HG03469 (cell line): Measurements from ENCODE around the gene DHDH.
A peak's percentile ranks its signal among the peaks of the same experiment; 100 is the strongest.

ENCODE experiments used
- ATAC-seq: cut with Tn5 transposase; IDR thresholded peaks from one replicate; pipeline ENCODE4 v1.9.1; 2021; ENCODE audit warnings: mild to moderate bottlenecking, moderate library complexity, moderate number of reproducible peaks; ENCODE audit not compliant: unreplicated experiment

DHDH gene

DNA sequence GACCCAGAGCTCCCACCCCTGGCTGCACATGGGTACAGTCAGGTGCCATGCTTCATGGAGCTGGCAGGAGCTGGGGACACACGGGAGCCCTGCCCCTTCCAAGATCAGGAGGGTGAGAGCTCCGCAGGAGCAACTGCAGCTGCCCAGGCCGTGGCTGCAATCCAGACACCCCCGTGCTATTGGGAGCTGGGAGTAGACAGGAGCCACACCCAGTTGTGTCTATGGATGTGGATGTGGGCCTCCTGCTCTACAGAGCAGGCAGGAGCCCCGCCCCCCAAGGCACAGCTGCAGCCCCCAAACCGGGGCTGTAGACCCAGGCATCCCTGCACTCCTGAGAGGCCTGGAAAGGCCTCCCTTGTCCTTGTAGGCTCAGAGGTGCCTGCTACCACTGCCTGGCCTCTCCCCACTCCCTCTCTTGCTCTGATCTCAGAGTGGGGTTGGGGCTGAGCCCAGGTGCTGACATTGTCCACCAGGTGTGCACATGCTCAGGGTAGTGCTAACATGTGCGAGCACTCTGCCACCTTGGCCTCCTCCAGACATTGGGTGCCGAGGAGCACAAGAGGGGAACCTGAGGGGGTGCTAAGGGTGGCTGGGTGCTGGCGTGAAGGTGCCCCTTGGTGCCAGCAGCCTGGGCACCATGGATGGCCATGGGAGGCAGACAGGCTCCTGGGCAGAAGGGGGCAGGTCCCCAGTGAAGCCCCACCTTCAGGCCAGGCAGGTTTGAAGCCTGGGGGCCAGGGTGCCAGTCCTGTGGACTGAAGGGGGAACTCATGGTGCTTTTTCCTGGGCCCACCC lies 13.2 kb downstream of the DHDH start:
- no peak for ATAC-seq

DNA sequence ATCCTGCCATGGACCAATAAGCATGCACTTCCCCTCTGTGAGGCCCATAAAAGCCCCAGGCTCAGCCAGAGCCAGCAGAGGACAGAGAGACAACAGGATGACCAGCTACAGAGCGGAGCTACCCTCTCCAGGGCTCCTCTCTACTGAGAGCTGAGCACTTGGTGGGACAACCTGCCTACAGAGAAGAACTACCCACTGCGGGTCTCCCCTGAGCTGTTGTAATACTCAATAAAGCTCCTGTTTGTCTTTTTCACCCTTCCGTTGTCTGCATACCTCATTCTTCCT lies 13.7 kb downstream of the DHDH start:
- no peak for ATAC-seq

DNA sequence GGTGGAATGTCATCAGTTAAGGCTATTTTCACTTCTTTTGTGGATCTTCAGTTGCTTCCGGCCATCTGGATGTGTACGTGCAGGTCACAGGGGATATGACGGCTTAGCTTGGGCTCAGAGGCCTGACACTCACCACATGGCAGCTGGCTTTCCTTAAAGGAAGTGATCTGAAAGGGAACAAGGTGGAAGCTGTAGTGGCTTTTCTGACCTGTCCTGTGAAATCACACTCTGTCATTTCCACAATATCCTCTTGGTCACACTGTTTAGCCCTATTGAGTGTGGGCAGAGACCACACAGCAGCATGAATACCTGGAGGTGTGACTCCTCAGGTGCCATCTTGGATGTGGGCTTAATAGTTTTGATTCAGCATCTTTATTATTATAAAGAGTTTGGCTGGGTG lies 16.7 kb downstream of the DHDH start:
- ATAC-seq: no peak

DNA sequence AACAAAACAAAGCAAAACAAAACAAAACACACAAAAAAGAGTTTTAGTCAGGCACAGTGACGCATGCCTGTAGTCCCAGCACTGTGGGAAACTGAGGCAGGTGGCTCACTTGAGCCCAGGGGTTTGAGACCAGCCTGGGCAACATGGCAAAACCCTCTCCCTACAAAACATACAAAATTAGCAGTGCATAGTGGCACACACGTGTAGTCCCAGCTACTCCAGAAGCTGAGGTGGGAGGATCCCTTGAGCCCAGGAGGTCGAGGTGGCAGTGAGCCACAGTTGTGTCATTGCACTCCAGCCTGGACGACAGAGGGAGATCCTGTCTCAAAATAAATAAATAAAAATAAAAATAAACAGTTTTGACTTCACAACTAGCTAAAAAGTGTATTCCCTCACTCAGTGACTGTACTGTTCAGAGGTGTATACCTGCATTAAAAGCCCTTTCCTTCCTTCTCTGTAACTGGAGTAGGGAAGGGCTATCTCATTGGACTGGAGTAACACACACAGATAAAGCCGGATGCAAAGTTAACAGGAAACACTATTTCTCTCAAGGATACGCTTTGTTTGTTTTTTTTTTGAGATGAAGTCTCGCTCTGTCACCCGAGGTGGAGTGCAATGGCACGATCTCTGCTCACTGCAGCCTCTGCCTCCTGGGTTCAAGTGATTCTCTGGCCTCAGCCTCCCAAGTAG lies 17.5 kb downstream of the DHDH start:
- ATAC-seq: no peak

DNA sequence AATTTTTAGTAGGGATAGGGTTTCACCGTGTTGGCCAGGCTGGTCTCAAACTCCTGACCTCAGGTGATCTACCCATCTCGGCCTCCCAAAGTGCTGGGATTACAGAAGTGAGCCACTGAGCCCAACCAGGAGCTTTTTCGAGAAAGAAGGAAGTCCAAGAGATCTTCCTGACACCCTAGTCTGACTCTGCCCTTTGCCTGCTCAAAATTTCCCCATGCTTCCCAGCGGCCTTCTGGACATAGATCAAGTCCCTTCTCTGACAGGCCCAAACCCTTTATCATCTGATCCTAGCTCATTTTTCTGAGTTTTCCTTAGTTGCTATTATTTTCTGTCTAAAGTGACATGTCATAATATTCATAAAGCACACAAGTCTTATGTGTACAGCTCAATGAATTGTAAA lies 19.6 kb downstream of the DHDH start:
- ATAC-seq: no peak

DNA sequence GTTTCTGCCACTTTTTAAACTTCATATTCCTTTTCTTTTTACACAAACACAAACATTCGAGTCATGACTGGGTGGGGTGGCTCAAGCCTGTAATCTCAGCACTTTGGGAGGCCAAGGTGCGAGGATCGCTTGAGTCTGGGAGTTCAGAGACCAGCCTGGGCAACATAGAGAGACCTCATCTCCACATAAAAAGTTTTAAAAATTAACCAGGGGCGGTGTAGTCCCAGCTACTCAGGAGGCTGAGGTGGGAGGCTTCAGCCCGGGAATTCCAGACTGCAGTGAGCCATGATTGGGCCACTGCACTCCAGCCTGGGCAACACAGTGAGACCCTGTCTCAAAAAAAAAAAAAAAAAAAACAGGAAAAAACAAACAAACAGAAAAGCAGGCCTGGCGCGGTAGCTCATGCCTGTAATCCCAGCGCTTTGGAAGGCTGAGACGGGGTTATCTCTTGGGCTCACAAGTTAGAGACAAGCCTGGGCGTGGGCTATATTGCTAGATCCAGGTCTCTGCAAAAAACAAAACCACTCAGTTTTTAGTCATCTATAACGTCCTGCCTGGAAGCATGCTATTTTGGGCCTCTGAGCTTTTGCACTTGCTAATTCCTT lies 20.6 kb downstream of the DHDH start:
- no peak for ATAC-seq

DNA sequence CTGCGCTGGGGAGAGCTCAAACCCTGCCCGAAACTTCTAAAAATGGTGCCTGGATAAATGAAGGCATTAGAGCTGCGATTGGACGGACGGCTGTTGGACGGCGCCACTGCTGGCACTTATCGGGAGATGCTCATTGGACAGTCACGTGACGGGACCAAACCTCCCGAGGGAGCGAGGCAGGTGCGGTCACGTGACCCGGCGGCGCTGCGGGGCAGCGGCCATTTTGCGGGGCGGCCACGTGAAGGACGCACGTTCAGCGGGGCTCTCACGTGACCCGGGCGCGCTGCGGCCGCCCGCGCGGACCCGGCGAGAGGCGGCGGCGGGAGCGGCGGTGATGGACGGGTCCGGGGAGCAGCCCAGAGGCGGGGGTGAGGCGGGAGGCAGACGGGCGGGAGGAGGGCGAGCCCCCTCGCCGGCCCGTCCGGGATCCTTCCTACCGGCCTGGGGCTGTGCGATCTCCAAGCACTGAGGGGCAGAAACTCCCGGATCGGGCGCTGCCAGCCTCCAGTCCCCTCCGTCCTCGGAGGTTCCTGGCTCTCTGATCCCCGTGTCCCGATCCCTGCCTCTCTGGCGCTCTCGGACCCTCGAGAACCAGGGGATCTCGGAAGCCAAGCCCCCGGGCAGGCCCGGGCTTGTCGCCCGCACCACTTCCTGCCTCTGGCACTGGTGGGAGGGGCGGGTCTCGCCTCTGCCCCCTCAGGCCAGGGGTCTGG lies 21.3 kb downstream of the DHDH start, which contains the start of gene BAX:
Gene BAX, plus strand, starts transcription at position 281 of the 713 bp plus-strand sequence. Its CDS starts 54 bp downstream, at position 335.
- peak; percentile 66 for ATAC-seq

DNA sequence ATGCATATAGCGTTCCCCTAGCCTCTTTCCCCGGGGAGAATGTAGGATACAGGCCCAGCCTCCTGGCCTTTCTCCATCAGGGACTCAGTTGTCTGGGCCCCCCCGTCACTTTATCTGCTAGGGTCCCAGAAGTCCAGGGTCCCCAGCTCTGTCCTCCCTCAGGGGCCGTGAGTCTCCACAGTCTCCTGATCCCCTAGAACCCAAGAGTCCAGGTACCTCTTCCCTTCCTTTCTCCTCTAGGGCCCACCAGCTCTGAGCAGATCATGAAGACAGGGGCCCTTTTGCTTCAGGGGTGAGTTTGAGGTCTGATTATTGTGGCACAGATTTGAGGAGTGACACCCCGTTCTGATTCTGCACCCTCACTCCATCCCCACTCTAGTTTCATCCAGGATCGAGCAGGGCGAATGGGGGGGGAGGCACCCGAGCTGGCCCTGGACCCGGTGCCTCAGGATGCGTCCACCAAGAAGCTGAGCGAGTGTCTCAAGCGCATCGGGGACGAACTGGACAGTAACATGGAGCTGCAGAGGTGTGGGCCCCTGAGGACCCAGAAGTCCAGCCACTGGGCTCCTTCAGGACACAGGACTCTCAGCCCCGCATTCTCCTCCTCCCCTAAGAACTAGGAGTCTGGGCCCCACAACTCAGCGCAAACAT lies 21.9 kb downstream of the DHDH start:
- no peak for ATAC-seq

DNA sequence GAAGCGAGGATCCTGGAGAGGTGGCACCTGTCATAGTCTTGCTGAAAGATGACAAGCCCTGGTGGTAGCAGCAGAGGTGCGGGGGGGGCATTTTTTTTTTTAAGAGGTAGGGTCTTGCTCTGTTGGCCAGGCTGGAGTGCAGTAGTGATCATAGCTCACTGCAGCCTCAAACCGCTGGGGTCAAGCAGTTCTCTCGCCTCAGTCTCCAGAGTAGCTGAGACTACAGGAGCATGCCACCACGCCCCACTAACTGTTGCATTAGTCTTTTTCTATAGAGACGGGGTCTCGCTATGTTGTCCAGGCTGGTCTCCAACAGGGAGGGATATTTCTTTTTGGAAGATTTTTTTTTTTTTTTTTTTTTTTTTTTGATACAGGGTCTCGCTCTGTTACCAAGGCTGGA lies 24.5 kb downstream of the DHDH start:
- no peak for ATAC-seq

DNA sequence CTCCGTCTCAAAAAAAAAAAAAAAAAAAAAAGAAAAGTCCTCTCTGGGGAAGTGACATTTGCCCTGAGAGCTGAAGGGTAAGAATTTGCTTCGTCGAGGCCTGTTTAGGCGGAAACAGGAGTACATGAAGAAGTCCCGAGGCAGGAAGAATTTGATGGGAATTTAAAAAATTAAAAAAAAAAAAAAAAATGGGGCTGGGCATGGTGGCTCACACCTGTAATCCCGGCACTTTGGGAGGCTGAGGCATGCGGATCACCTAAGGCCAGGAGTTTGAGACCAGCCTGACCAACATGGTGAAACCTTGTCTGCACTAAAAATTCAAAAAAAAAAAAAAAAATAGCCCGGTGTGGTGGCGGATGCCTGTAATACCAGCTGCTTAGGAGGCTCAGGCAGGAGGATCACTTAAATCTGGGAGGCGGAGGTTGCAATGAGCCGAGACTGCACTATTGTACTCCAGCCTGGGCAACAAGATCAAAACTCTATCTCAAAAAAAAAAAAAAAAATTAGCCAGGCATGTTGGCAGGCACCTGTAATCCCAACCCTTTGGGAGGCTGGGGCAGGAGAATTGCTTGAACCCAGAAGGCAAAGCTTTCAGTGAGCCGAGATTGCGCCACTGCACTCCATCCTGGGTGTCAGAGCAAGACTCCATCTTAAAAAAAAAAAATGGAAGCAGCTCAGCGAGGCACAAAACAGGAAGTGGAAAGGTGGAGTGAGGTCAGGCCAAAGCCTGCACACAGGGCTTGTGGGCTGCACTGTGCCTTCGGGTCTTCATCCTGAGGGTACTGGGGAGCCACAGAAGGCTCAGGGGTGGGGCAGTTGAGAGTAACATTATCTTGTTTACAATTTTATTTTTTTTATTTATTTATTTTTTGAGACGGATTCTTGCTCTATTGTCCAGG lies 26.1 kb downstream of the DHDH start:
- ATAC-seq: no peak

DNA sequence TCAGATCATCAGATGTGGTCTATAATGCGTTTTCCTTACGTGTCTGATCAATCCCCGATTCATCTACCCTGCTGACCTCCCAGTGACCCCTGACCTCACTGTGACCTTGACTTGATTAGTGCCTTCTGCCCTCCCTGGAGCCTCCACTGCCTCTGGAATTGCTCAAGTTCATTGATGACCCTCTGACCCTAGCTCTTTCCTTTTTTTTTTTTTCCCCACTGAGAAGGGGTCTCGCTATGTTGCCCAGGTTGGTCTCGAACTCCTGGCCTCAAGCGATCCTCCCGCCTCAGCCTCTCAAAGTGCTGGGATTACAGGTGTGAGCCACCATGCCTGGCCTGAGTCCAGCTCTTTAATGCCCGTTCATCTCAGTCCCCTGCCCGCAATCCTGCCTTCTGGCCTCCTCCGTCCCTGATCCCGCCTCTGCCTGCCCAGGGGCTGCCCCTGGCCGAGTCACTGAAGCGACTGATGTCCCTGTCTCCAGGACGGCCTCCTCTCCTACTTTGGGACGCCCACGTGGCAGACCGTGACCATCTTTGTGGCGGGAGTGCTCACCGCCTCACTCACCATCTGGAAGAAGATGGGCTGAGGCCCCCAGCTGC lies 27.7 kb downstream of the DHDH start:
- no peak for ATAC-seq

DNA sequence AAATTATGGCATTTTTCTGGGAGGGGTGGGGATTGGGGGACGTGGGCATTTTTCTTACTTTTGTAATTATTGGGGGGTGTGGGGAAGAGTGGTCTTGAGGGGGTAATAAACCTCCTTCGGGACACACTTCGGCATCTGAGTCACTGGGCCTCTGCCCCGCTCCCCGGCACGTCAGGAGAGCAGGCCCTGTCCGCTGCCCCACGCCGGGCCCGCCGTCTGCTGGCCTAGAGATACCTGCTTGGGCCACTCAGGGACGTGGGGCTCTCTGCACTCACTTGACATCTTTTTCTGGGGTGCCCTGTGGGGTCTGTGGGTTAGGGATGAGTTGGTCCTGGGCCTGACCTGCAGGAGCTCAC lies 28.2 kb downstream of the DHDH start:
- ATAC-seq: no peak

DNA sequence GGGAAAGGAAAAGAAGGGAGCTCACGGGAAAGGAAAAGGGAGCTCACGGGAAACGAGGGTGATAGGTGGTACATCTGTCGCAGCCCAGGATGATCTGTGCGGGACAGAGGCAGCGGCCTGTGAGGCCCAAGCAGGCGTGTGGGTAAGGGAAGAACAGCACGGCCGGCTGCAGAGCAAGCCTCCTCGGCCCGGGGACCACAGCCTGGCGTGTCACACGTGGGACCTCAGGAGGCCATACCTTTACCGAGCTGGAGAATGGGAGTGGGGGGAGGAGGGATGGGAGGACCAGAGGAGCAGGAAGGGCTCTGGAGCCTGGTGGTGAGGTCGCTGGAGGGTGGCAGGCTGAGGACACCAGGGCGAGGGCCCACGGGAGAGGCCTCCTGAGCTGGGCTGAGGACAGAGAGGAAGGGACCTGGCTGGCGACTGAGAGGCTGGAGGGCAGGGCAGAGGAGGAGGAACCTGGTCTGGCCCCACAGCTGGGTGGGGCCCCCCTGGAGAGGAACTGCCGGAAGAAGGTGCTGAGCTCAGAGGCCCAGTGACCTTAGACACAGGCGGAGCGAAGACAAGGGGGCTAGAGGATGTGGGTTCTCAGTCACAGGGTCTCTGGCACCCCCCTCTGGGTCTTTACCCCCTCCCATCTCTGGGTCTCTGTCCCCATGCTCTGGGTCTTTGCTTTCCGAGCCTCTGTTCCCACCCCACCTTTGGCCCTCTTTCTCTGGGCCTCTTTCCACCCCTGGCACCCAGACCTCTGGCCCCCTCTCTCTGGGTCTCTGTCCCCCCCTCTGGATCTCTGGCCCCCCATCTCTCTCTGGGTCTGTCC lies 28.7 kb downstream of the DHDH start:
- no peak for ATAC-seq

DNA sequence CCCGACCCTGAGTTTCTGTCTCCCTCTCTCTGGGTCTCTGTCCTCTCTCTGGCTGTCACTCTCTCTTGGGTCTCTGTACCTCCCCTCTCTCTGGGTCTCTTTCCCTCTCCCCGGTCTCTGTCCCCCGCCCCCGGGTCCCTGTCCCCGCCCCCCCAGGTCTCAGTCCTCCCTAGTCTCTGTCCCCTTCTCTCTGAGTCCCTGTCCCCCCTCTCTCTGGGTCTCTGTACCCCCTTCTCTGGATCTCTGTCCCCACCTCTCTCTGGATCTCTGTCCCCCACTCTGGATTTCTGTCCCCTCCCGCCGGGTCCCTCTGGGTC lies 29.3 kb downstream of the DHDH start:
- ATAC-seq: no peak

DNA sequence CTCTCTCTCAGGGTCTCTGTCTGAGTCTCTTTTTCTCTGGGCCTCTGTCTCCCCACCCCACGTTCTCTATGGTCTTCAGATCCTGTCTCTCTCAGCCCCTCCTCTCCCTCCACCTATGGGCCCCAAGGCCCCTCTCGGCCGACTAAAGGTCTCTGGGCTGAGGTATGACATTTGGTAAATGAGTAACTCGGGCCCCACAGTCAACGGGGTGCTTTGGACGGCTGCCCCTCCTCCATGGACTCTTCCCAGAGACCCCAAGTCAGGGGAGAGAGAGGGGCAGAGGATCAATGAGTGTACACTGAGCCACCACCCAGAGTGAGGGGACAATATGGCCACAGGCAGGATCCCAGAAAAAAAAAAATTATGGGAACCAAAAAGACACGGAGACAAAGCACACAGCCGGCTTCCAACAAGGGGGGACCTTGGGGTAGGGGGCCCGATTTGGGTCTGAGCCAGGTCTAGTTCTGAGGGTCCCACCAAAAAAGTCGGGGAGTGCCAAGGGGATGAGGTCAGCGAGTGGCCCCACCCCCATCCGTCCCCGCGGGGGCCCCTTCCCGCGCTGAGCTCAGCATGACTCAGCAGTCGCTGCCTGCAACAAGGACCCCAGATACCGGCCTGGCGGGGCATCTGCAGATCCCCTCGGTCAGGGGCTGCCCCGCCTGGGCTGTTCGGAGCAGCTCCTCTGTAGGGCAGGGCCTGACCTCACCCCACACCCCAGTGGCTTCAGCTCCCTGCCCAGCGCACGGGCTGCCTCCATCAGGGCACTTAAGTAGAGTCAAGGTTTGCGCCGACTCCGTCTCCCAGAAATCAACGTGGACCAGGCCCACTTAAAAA lies 30.1 kb downstream of the DHDH start:
- no peak for ATAC-seq

DNA sequence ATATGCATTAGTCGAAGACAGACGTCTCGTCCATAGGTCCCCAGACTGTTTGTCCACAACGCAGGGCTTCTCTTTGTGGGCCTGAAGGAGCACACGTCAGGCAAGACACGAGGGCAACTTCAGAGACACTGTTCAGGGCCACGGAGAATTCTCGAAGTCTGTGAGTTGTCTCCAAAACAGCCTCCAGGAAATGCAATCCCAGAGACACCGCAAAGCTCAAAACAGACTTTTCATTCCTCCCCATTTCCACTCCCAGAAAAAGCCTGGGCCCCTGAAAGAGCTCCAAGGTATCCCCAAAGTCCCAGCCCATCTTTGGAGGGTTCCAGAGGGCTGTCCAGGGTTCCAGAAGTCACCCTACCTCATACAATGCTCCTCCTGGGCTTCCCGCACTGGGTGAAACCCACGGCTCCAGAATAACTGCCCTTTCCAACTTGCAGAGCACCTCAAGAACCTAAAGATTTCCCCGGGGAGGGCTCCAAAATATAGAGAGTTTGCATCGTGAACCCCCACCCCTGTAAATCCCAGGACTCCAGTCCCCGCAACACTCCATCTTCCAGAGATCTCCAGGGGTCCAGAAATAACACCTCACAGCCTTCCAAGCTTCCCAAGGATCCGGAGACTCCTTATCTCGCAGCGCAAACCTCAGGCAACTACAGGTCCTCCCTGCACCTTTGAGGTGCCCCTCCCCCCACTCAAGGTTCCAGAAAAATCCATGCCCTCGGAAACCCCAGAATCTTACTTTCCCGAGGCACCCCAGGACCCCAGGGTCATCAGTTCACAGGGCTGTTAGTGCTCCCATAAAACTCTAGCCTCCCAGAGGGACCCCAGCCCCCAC lies 30.9 kb downstream of the DHDH start:
- ATAC-seq: no peak

DNA sequence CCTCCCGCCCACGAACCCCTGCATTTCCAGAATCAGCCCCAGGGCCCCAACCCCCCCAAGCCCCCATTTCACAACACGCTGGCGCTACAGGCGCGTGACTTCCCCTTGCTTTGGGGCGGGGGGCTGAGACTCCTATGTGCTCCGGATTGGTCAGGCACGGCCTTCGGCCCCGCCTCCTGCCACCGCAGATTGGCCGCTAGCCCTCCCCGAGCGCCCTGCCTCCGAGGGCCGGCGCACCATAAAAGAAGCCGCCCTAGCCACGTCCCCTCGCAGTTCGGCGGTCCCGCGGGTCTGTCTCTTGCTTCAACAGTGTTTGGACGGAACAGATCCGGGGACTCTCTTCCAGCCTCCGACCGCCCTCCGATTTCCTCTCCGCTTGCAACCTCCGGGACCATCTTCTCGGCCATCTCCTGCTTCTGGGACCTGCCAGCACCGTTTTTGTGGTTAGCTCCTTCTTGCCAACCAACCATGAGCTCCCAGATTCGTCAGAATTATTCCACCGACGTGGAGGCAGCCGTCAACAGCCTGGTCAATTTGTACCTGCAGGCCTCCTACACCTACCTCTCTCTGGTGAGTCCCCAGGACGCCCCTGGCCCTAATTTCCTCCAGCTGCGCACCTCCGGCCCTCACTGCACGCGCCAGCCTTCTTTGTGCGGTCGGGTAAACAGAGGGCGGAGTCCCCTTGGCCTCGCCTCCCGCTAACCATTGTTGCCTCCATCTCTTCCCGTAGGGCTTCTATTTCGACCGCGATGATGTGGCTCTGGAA lies 31.7 kb downstream of the DHDH start, which contains the start of gene FTL:
Gene FTL, plus strand, starts transcription at position 270 of the 766 bp plus-strand sequence. Its CDS starts 199 bp downstream, at position 469.
- ATAC-seq: peak; percentile 38
